Measurements from ENCODE around the gene STAMBP. TPM values are rescaled to one million over a fixed set of nuclear protein-coding genes. Genes with fewer than 3 reads are reported as not detected.

Gene STAMBP
- total RNA-seq, 1 experiment from 2014 or later: 32.2 TPM

- H3K27ac ChIP-seq (ENCODE audit: low read length): no peak overlapping the region
- no peak for ATAC-seq
- H3F3A ChIP-seq (ENCODE audit: low read length, unreplicated experiment): no peaks in the 10 kb centered on the region
- no peak overlapping the region for H3K4me3 ChIP-seq (ENCODE audit: low read length)
- H3K4me1 ChIP-seq (ENCODE audit: insufficient read depth, low read length): no peaks in the 10 kb centered on the region
- ChIA-PET POLR2A (ENCODE audit: unreplicated experiment) (no interaction called here), CTCF (no interaction called here)
- no peaks in the 10 kb centered on the region for H3K9me2 ChIP-seq (replicated peaks; ENCODE audit: low read length)
- no peaks in the 10 kb centered on the region for H3K27me3 ChIP-seq (ENCODE audit: low read length)
- no peak for DNase-seq
- intact Hi-C loops (cut with micrococcal nuclease): no loop called here
- no peaks in the 10 kb centered on the region for H3K36me3 ChIP-seq (ENCODE audit: low read depth, low read length)
- no peaks in the 10 kb centered on the region for H4K20me1 ChIP-seq (ENCODE audit: low read length)
- BruUV-seq (replicated peaks): no TSS peak
- H3K4me2 ChIP-seq (ENCODE audit: low read length): no peak overlapping the region
- no peak for TF ChIP-seq EZH2phosphoT487 (IDR thresholded peaks at IDR 0.05; ENCODE audit: borderline replicate concordance, low read length)
- TF ChIP-seq CTCF (conservative IDR thresholded peaks at IDR 0.05; ENCODE audit: low read depth, low read length): no peak
- TF ChIP-seq EZH2 (IDR thresholded peaks at IDR 0.05; ENCODE audit: low read length, unreplicated experiment): no peak
- H3K9ac ChIP-seq (ENCODE audit: low read length): no peak overlapping the region
- H3K79me2 ChIP-seq (ENCODE audit: low read length): no peaks in the 10 kb centered on the region
- no peak overlapping the region for H2AFZ ChIP-seq (ENCODE audit: low read length)
- no peaks in the 10 kb centered on the region for H3K9me3 ChIP-seq (ENCODE audit: low read length)
These were observed 16.1 kb upstream of the STAMBP start for GRCh38 chr2:73812635-73813034.

GRCh38 chr2:73818296-73818695 lies 10.5 kb upstream of the STAMBP start:
- POLR2A ChIA-PET (ENCODE audit: unreplicated experiment): no interaction called here

More at GRCh38 chr2:73818296-73818695, 10.5 kb upstream of the STAMBP start:
- H3K9ac ChIP-seq (ENCODE audit: low read length): no peak overlapping the region
- no peaks in the 10 kb centered on the region for H4K20me1 ChIP-seq (ENCODE audit: low read length)
- CTCF ChIA-PET: no interaction called here
- TF ChIP-seq CTCF (conservative IDR thresholded peaks at IDR 0.05; ENCODE audit: low read depth, low read length) (no peak), EZH2 (IDR thresholded peaks at IDR 0.05; ENCODE audit: low read length, unreplicated experiment) (no peak), EZH2phosphoT487 (IDR thresholded peaks at IDR 0.05; ENCODE audit: borderline replicate concordance, low read length) (no peak)
- H3F3A ChIP-seq (ENCODE audit: low read length, unreplicated experiment): peaks cover 5% of the 10 kb centered on the region
- no peaks in the 10 kb centered on the region for H3K79me2 ChIP-seq (ENCODE audit: low read length)
- intact Hi-C loops (cut with micrococcal nuclease): no loop called here
- ATAC-seq (no peak), DNase-seq (no peak)
- no peak overlapping the region for H3K4me3 ChIP-seq (ENCODE audit: low read length)
- no peaks in the 10 kb centered on the region for H3K36me3 ChIP-seq (ENCODE audit: low read depth, low read length)
- H3K4me1 ChIP-seq (ENCODE audit: insufficient read depth, low read length): peaks cover 16% of the 10 kb centered on the region
- no peaks in the 10 kb centered on the region for H3K27me3 ChIP-seq (ENCODE audit: low read length)
- 0 out of 2 replicates have a peak, but pooled peaks cover 2% of the 10 kb centered on the region for H3K9me2 ChIP-seq (replicated peaks; ENCODE audit: low read length)
- BruUV-seq (replicated peaks): no TSS peak
- H3K27ac ChIP-seq (ENCODE audit: low read length): no peak overlapping the region
- H3K9me3 ChIP-seq (ENCODE audit: low read length): no peaks in the 10 kb centered on the region
- no peak overlapping the region for H3K4me2 ChIP-seq (ENCODE audit: low read length)
- H2AFZ ChIP-seq (ENCODE audit: low read length): no peak overlapping the region

Data from PC-3 (cell line).